ENCODE results near the gene METTL25. TPM values are rescaled to one million over a fixed set of nuclear protein-coding genes. Genes with fewer than 3 reads are reported as not detected.

Gene METTL25
- total and polyA plus RNA-seq, 10 of the 15 experiments (the other 5 are each of a cell fraction or from before 2014, with no cell fraction given): 5.6 to 11.3 (median 8.0) TPM

GRCh38 chr12:82510386-82510785 lies 152.1 kb downstream of the METTL25 start:
- CTCF ChIA-PET: no interaction called here
- Histone ChIP-seq H3K4me2 (ENCODE audit: control insufficient read depth, insufficient read depth) (no peak overlapping the region), H3K27ac (ENCODE audit: control insufficient read depth, insufficient read depth) (no peak overlapping the region), H3K4me1 (ENCODE audit: control insufficient read depth, insufficient read depth, low read length) (no peaks in the 10 kb centered on the region), H4K20me1 (ENCODE audit: control insufficient read depth, insufficient read depth) (no peaks in the 10 kb centered on the region), H3K79me2 (ENCODE audit: control insufficient read depth, insufficient read depth, low read length) (no peaks in the 10 kb centered on the region), H3K4me3 (no peak overlapping the region), H2AFZ (ENCODE audit: control insufficient read depth, low read depth, low read length) (no peak overlapping the region), H3K27me3 (replicated peaks in 1 of 2; ENCODE audit: control insufficient read depth in 2 of 2, insufficient read depth in 2 of 2, low read length in 1 of 2) (no peaks in the 10 kb centered on the region), H3K36me3 (ENCODE audit: control insufficient read depth in 2 of 2, insufficient read depth in 2 of 2, low read length in 1 of 2) (no peaks in the 10 kb centered on the region), H3K9me3 (replicated peaks; ENCODE audit: control insufficient read depth, insufficient read depth, low read length) (no peaks in the 10 kb centered on the region), H3K9ac (ENCODE audit: control insufficient read depth, insufficient read depth, low read length) (no peak overlapping the region)
- RAD21 ChIA-PET (ENCODE audit: unreplicated experiment): no interaction called here
- DNase-seq (ENCODE audit: low read depth, low spot score) (no peak), FAIRE-seq (no peak), ATAC-seq (no peak)
- POLR2A ChIA-PET: no interaction called here
- intact Hi-C loops (cut with micrococcal nuclease; ENCODE audit: unreplicated experiment) (loop anchor here (10.0 kb wide), 1 partner anchor 1994 kb away; no protein-coding TSS in a partner anchor), in situ Hi-C loops (cut with MboI) (no loop called here)
- 0% methylated on average over 1 of the region's 1 CpG for WGBS (ENCODE audit: insufficient coverage, insufficient replicate concordance, low lambda C conversion rate, missing lambda C conversion rate)
- no peak for TF ChIP-seq EGR1 (IDR thresholded peaks at IDR 0.05; ENCODE audit: borderline replicate concordance in 1 of 2, low read depth in 2 of 2, low read length in 2 of 2)
- TF ChIP-seq IRF3 (IDR thresholded peaks at IDR 0.05): no peak
- no peak for TF ChIP-seq NFYB (IDR thresholded peaks at IDR 0.05; ENCODE audit: insufficient read depth, low read depth, low read length)
- TF ChIP-seq CEBPB (IDR thresholded peaks at IDR 0.05; ENCODE audit: borderline replicate concordance in 1 of 2, low read depth in 2 of 2, low read length in 2 of 2): no peak
- no peak for TF ChIP-seq EED (IDR thresholded peaks at IDR 0.05; ENCODE audit: low read depth)
- TF ChIP-seq ETV6 (conservative IDR thresholded peaks at IDR 0.05 in 1 of 2, IDR thresholded peaks at IDR 0.05 in 1 of 2; ENCODE audit: borderline replicate concordance in 1 of 2, low read depth in 1 of 2): no peak
- no peak for TF ChIP-seq FOS (IDR thresholded peaks at IDR 0.05; ENCODE audit: borderline replicate concordance, extremely low read depth, insufficient read length)
- TF ChIP-seq IKZF2 (IDR thresholded peaks at IDR 0.05): no peak
- TF ChIP-seq IRF5 (IDR thresholded peaks at IDR 0.05; ENCODE audit: borderline replicate concordance): no peak
- TF ChIP-seq ZBTB11 (CRISPR knock-in tag; IDR thresholded peaks at IDR 0.05): no peak
- no peak for TF ChIP-seq JUND (IDR thresholded peaks at IDR 0.05; ENCODE audit: low read depth, low read length)
- TF ChIP-seq RBBP5 (conservative IDR thresholded peaks at IDR 0.05): no peak
- no peak for TF ChIP-seq ATF2 (IDR thresholded peaks at IDR 0.05; ENCODE audit: low read length)
- no peak for TF ChIP-seq WRNIP1 (IDR thresholded peaks at IDR 0.05; ENCODE audit: borderline replicate concordance, low read depth, low read length)
- TF ChIP-seq SMC3 (IDR thresholded peaks at IDR 0.05; ENCODE audit: borderline replicate concordance, low read length): no peak
- no TSS peak for BruUV-seq (replicated peaks)
- SMC1A ChIA-PET (ENCODE audit: uncharacterized antibody, unreplicated experiment): interaction anchor here (1.3 kb wide), 1 partner anchor 125 kb away, joined by 3 read pairs; no protein-coding TSS in a partner anchor

Measured in GM12878 (cell line).